ENCODE data around the gene MCRS1.
A peak's percentile ranks its signal among the peaks of the same experiment; 100 is the strongest.
"Not testable (repeated sequence)": the region's sequence is repeated elsewhere in the genome, so short reads cannot be mapped to it uniquely, and the experiment has no call there.

MCRS1 gene

DNA sequence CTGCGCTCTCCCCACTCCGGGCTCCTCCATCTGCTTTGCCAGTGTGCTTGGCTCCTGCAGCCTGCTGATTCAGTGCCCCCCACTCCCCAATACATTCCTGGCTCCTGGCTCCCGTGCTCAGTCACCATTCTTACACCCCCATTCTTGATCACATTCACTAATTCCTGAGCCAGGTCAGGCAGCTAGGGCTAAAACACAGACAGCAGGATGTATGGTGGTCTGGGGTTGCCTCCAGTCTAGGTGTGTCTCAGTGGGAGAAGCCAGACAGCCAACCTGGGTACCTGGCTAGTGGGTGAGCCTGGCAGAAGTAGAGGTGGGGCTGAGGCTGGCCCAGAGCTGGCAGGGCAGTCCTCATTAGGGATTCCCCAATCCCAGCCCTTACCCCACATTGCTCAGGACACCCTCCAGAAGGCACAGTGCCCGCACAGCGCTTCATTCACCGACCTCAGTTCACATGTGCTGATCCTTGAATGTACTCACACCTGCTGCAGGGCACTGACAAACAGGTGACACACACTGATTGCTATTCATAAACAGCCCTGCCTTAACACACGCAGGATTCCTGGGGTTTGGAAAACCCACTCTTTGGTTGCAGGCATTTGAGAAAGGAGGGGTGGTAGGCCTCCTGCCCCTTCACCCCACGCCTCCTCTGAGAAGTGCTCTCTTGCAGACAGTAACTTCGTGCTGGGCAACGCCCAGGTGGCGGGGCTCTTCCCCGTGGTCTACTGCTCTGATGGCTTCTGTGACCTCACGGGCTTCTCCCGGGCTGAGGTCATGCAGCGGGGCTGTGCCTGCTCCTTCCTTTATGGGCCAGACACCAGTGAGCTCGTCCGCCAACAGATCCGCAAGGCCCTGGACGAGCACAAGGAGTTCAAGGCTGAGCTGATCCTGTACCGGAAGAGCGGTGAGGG, 27.5 kb downstream of the MCRS1 start:
- no peak for DNase-seq

DNA sequence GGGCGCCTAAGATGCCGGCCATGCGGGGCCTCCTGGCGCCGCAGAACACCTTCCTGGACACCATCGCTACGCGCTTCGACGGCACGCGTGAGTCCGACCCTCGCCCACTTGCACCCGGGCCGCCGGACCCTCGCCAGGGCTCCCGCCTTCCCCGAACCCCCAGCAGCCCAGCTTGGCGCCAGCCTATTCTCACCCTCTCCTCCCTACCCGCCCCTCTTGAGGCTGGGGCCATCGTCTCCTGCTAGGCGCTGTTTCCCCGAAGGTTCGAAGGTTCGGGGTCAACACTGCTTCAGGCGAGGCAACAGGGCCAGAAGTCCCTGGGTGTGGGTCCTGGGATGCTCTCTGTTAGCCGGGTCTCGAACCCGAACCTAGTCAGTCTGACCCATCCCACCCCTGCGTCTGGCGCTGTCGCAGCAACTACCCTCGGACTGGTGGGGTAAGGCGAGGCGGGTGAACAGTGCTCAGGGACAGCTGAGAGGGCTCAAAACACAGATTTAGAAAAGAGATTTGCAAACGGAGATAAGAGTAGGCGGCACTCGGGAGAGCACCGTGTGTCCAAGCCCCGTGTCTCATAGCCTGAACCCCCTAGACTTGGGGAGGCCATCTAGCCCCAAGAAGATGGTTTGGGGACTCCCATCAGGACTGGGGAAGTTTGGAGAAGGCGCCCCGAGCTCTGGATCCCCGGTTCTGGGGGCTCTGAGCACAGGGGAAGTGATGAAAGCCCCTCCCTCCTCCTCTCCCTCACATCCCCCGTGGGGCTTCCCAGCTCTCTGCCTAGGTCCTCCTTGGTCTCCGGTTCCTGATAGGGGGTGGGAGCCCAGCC, 28.3 kb downstream of the MCRS1 start:
- DNase-seq: no peak

DNA sequence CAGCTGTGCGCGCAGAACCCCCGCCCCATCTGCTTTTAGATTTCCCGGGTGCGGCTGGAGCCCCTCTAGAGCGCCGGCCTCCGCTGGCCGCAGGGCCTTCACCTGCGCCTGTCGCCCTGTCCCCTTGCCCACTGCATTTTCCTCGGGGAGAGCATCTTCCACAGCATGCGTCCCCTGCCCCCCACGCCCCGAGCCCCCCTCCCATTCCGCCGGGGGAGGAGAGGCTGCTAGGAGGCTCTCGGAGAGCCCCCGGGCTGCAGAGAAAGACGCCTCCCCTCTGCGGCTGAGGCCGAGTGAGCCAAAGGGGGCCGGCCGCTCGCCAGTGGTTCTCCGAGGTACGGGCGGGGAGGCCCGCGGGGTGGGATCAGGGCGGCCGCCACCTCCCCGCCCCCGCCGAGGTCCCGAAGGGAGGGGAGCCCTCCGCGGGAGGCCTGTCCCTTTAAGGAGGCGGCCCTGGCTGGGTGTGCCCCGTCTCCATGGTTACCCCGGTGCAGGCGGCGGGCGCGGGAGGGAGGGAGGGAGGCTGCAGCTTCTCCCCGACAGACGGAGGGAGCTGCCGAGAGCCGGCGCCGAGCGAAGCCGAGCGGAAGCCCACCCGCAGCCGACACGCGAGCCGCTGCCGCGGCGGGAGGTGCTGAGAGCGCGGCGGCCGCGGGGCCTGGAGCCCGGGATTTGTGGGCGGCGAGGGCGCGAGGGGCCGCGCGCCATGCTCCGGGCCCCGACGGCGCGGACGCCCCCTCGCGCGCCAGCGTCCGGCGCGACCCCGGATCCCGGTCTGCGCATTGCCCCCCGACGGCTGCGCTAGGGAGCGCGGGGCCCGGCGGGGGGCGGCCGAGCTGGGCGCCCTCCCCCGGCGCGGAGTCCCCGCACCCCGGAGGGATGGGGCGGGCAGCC, 29.2 kb downstream of the MCRS1 start, which contains the start of gene KCNH3:
KCNH3 (plus strand) TSS at position 521 of the 894 bp plus-strand sequence. CDS start 387 bp downstream, outside the sequence.
- peak; percentile 56 to 86 (median 73) for DNase-seq

DNA sequence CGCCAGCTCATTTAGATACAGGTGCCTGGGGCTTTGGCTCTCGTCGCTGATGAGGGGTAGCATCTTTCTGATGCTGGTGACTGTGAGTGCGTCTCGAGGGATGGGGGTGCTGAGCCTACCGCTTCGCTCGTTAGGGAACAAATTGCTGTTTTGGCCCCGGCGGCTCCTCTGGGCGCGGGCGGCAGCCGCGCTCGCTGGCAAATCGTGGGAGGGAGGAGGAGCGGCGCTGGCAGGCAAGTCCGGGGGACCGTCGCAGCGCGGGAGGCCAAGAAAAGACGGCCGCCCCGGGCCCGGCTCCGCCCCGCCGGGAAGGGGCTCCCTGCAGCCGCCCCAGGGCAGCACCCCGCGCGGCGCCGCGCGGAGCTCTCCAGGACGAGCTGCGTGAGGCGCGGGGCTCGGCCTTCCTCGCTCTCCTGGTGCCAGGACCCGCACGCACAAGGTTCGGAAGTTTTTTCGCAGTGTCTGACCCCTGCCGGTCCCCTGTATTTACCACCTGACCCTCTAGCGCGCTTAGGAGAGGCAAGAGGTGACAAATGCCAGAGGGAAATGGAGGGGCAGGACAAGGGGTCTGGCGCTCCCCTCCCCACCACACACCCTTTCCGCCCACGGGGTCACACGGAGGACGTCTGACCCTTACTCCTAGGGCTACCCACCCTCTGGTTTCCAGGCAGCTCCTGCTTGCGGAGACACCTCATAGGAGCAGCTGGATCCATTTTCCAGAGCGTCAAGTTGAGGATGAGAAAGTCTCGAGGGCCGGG, 30.0 kb downstream of the MCRS1 start:
- DNase-seq: no peak

DNA sequence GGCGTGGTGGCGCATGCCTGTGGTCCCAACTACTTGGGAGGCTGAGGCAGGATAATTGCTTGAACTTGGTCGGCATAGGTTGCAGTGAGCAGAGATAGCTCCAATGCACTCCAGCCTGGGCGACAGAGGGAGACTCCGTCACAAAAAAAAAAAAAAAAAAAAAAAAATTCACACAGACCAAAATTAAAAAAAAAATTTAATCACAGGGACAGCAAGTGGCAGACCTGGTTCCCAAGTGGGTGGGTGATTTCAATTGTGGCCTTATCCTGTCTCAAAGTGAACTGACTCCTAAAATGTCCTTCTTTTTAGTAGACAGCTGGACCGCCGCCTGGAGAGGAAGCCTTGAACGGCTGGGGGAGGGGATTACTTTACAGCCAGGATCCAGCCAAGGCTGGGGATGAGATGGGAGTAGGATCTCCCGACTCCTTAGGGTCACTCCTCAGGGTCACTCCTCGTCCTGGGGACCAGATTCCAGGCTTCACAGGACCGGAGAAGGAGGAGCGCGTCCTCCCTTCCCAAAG, 30.7 kb downstream of the MCRS1 start:
- no peak for DNase-seq

DNA sequence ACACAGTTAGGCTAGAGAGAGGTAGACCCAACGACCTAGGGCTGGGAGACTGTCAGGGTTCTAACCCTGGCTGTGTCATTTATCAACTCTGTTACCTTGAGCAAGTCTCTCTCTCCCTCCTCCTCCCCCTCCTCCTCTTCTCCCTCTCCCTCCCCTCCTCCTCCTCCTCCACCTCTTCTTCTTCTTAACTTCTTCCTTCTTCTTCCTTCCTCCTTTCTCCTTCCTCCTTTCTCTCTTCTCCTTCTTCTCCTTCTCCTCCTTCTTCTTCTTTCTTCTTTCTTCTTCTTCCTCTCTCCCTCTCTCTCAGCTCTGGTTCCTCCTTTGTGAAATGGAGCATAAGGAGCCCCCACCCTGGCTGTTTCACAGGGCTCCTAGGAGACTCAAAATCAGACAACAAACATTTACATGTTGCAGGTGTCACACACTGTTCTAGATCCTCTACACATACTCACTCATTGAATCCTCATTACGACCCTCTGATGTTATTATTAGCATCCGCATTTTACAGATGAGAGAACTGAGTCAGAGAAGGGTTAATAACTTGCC, 31.3 kb downstream of the MCRS1 start:
- no peak for DNase-seq

DNA sequence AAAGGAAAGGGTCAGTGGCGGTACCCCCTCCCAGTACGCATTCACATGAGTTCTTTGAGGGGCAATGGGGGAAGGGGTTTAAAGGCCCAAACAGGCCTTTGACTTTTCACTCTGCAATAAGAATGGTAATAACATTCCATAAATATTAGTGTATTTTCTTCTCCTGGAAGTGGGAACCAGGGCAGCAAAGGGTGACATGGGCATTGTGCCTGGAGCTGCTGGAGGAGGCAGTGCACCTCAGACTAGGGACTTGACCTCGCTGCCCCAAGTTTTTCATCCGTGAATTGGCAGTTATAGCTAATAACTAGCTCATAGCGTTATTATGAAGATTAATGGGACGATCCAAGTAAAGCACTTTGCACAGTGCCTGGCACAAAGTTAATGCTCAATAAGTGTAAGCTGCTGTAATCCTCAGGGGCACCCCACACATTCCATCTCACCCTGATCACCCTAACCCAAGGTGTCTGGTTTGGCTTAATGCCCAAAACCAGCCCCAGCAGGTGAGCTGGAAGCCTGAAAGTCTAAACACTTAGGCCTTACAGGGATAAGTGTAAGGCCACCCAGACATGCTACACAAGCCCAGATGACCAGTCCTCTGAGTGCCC, 31.9 kb downstream of the MCRS1 start:
- no peak for DNase-seq

DNA sequence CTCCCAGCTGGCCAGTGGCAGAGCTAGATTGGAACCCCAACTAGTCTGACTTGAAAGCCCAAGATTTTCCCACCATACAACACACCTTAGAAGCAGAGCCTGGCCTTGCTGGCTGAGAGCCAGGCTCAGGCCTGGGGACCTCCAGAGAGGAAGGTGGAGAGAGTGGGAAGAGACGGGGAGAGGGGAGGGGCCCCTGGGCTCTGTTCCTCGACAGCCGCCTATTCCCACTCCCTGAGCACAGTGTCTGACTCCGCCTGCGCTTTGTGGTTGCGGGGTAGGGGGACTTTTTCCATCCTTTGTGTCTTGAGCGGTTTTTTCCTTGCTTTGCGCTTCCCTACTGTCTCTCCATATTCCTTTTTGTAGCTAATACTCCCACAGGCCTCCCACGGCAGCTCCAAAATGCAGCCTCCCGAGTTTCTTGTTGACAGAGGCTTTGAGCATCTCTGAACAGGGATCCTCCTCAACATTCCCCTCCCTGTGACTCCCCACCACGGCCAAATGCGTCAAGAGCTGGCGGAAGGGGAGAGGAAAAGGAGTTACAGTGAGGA, 33.1 kb downstream of the MCRS1 start:
- no peak for DNase-seq

DNA sequence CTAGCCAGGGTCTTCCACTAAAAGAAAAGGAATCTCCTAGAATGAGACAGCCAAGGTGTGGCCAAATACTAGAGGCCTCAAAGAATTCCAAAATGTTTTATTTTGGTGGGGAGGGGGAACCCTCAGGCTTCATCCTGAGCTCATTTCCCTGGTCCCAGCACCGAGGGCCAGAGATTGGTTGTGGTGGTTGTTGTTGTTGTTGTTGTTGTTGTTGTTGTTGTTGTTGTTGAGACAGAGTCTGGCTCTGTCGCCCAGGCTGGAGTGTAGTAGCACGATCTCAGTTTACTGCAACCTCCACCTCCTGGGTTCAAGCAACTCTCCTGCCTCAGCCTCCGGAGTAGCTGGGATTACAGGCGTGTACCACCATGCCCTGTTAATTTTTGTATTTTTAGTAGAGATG, 33.8 kb downstream of the MCRS1 start:
- DNase-seq: not testable (repeated sequence)

DNA sequence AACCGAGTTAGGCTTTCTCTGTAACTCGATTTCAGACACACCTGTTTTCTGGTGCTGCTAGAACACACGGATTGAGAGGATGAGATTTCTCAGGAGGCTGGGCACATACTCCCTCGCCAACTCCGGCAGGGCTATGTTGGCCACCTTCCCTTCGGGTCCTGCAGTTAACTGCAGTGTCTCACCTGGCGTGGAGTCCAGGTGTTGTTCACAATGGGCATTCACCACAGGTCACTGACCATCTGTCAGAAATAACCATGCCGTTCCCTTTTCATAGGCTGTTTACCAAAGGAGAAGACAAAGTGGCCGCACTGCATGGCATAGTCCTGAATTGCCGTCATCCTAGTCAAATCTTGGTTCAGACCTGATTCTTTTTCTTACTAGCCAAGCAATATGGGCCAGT, 34.6 kb downstream of the MCRS1 start:
- no peak for DNase-seq

DNA sequence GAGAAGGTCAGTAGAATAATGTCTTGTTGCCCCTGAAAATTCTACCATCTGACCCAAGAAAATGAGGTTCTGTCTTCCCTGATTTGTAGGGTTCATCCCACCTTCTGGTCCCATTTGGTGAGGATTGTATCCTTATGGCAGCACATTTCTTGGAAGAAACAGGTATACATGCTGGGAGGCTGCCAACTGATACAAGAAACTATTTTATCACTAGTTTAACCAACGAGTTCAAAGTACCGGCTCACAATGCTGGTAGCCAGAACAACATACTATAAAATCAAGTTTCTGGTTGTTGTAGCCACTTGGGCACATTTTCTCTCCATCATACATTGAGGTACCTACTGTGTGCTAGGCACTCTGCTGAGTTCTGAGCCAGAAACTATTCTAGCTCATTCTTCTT, 36.2 kb downstream of the MCRS1 start:
- DNase-seq: no peak

DNA sequence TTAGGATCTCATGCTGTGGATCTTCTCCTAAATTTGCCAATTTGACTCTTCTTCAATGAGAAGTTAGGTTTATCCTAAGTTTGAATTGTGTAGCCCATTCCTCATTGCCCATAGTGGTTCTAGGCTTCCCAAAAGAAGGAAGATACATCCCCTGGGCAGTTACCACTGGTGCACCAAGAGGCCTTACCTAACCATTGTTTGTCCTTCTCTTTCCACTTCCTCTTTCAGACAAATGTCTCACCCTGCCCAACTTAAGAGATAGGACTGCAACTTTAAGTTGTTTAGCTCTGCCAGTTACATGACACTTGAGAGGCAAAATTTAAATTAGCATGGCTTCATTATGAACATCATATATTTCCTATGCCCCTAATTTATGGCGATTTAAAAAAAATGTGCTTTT, 38.5 kb downstream of the MCRS1 start:
- DNase-seq: no peak

DNA sequence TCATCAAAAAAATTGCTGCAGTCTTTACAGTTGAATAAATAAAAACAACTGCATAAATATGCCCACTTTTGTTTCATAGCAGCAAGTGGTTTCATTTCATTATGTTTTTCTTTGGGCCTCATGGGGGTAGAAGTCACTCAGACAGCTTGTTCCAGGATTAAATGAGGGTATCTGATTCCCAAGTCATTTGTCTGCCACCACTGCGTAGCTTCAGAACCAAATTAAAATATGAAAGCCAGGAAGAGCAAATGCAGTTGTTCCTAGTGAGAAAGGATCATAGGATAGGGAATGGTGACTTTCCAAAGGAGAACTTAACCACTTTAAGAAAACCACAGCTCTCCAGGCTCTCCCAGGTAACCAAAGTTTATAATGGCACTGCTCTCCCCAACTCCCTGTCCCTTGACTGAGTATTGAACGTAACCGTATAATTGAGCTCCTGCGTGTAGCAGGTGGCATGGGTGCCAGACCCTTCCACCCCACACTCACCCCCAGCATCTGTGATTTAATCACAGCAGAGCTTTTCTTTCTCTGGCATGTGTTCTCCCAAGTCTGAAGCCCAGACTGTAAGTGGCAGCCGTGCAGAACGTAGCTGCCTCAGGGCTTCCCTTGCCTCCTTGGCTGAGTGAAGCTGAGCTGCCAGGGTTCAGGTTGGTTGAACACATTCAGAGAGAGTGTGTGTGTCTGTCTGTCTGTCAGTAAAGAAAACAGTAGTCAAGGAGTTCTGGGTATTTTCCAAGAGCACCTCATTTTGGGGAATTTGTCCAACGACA, 40.4 kb downstream of the MCRS1 start:
- no peak for DNase-seq

DNA sequence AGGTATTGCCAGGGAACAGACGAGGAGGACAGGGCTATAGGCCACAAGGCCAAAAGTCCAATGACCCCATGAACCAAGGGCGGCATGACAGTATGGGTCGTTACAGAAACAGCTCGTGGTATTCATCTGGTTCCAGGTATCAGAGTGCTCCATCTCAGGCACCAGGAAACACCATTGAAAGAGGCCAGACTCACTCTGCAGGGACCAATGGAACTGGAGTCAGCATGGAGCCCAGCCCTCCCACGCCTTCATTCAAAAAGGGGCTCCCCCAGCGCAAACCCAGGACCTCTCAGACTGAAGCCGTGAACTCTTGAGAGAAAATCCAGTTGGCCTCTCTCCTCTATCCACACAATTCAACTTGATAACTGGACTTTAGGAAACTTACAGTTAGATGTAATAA, 42.0 kb downstream of the MCRS1 start:
- DNase-seq: no peak

DNA sequence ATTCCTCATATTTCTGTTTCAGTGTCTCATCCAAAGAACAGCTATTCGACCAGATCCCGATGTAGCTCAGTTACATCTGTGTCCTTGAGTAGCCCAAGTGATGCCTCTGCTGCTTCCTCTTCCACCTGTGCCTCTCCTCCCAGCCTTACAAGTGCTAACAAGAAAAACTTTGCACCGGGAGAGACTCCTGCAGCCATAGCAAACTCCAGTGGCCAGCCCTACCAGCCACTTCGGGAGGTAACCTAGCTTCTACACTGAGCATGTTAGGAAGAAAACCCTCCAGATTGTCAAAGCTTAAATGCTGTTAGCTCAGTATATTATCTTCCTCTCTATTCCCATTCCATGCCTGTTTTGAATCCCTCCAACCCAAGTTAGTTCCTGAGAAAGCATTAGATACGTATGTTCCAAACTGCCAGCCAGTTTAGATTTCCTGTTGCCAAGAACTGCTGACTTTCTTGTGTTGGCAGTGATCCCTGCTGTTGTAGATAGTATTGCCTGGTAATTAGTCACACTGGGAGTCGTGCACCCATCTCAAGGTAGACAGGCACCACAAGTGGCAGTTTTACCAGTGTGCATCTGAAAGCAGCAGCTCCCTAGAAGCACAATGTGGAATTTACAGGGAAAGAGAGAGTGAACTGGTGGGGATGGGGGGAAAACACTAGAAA, 43.1 kb downstream of the MCRS1 start:
- no peak for DNase-seq

DNA sequence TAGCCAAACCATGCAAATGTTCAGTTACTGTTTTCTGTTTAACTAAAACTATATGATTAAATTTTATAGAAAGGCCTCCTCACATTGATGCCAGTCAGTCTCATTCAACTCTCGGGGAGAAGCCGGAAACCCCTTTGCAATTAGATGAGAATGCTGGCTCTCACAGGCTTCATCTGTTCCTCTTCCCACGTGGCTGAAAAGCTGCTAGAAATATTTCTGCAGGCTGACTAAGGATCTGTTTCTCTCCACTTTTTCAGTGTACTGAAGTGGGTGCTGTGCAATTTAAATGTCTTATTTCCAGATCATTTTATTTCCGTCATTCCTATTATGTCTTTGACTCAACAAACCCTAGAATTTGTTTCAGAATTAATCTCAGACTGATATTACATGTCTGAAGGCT, 46.6 kb downstream of the MCRS1 start:
- DNase-seq: no peak

DNA sequence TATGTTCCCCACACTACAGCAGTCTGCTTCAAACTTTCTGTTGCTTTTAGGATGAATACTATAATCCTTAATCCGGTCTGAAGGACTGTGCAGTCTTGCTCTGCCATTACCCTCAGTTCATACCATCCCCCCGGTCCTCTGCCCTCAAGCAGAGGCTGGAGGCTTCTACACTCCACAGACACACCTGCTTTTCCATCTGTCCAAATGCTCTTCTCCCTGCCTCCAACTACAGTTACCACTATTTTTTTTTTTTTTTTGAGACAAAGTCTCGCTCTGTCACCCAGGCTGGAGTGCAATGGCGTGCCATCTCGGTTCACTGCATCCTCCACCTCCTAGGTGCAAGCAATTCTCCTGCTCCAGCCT, 48.4 kb downstream of the MCRS1 start:
- DNase-seq: no peak

DNA sequence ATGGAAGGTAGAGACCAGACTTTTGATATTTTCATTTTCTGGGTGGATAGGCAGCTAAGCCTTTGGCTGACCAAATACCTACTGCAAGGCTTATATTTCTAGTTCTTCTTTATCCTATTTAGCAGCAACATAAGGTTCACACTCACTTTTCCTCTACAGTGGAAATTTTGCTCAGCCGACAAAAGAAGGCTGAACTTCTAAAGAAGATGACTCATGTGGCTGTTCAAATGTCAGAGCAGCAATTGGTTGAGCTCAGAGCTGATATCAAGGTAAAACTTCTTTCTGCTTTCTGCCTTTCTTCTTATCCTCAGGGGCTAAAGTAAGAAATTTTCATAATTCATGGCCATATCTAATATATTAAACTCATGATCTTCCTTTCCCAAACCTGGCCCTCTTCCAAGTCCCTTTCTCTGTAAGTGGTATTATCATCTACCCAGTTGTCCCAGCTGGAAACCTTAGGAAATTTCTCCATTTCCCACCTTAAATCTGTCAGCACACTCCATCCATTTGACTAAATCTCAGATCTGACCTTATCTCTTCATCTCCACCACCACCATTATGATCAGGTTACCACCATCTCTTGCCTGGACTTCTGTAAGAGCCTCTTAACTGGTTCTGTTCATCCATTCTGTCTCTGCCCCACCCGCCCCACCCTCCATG, 48.9 kb downstream of the MCRS1 start:
- DNase-seq: no peak

DNA sequence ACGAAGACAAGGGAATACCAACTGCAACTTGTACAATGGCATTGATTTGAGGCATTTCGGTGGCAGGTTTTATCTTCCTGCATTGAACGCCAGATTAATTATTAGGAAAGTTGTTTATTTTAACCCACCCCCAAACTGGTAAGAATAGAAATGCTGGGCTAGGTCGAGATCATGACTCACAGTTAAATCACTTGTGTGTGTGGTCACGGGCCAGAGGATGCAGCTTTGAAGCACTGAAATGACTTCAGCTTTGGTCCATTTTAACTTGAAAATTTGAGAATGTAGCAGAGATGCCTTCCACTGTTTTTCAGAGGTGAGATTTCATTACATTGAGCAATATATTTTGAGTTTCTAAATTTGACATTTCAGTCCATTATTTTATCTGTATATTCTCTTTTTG, 52.7 kb downstream of the MCRS1 start:
- DNase-seq: no peak
